H1 (cell line): ENCODE measurements around the gene DOCK10. TPM values are rescaled to one million over a fixed set of nuclear protein-coding genes. Genes with fewer than 3 reads are reported as not detected.

Experiments
- CTCF ChIA-PET: fragments of 300-600 bp; sonication (Branson Sonifier 250); formaldehyde crosslinking; loops from one replicate; lab custom pipeline; 2021; ENCODE audit not compliant: partially characterized antibody; lab: Charles Lee
- POLR2A ChIA-PET: fragments of 300-600 bp; sonication (Branson Sonifier 250); formaldehyde crosslinking; loops from one replicate; lab custom pipeline; 2021; ENCODE audit warnings: inconsistent platforms; ENCODE audit not compliant: partially characterized antibody; lab: Charles Lee
- DNase-seq, 2 experiments: peaks; one replicate each; pipeline versions ENCODE4 v3.0.0 to v3.0.0-alpha.2; 2010 to 2022; ENCODE audit warnings: low spot score in 2 of 2, low read depth in 1 of 2, mixed read lengths in 1 of 2
- FAIRE-seq: peaks from 2 replicates; lab custom pipeline; 2011; peaks lifted over from hg19 to GRCh38; lab: Jason Lieb, UNC
- H2AFZ ChIP-seq: 2 replicates; pipeline ENCODE4 v1.8.1; 2012; ENCODE audit warnings: low read length, inconsistent platforms
- H2AK5ac ChIP-seq: 2 replicates; pipeline ENCODE4 v1.6.1; 2013; ENCODE audit warnings: low read depth, low read length
- H2BK120ac ChIP-seq: replicated peaks from 2 replicates; pipeline ENCODE3; 2013; ENCODE audit warnings: low read depth, low read length, inconsistent platforms
- H2BK12ac ChIP-seq: 2 replicates; pipeline ENCODE4 v1.6.1; 2013; ENCODE audit warnings: low read depth, low read length
- H2BK15ac ChIP-seq: 2 replicates; pipeline ENCODE4 v1.6.1; 2013; ENCODE audit warnings: low read length
- H2BK20ac ChIP-seq: 2 replicates; pipeline ENCODE4 v1.6.1; 2013; ENCODE audit warnings: low read length
- H2BK5ac ChIP-seq: 2 replicates; pipeline ENCODE4 v1.6.1; 2013; ENCODE audit warnings: low read depth, low read length
- H3K14ac ChIP-seq: 2 replicates; pipeline ENCODE4 v1.6.1; 2013; ENCODE audit warnings: inconsistent platforms; ENCODE audit not compliant: insufficient read length
- H3K18ac ChIP-seq: 2 replicates; pipeline ENCODE4 v1.6.1; 2013; ENCODE audit warnings: low read length; ENCODE audit errors: extremely low read depth
- H3K23ac ChIP-seq: 2 replicates; pipeline ENCODE4 v1.6.1; 2013; ENCODE audit warnings: inconsistent platforms; ENCODE audit not compliant: insufficient read length
- H3K23me2 ChIP-seq: 2 replicates; pipeline ENCODE4 v1.6.1; 2013; ENCODE audit warnings: low read depth, low read length
- H3K27ac ChIP-seq: 2 replicates; pipeline ENCODE4 v1.6.1; 2011; ENCODE audit warnings: low read depth, low read length, inconsistent platforms
- H3K27me3 ChIP-seq, 4 experiments: replicated peaks in 1 of 4; 1 replicate in 1 of 4; 2 replicates in 3 of 4; pipeline versions ENCODE4 v1.6.1 to v1.8.1; 2011 to 2013; ENCODE audit warnings: low read length in 3 of 4, mild to moderate bottlenecking in 3 of 4, inconsistent platforms in 2 of 4, mixed read lengths in 2 of 4, moderate library complexity in 1 of 4; ENCODE audit not compliant: control insufficient read depth in 3 of 4, insufficient read depth in 3 of 4; ENCODE audit errors: extremely low read depth in 1 of 4
- H3K36me3 ChIP-seq, 4 experiments: 2 replicates each; pipeline versions ENCODE4 v1.6.1 to v1.8.1; 2011 to 2013; ENCODE audit warnings: mild to moderate bottlenecking in 4 of 4, low read length in 3 of 4, moderate library complexity in 2 of 4, control low read depth in 1 of 4, inconsistent platforms in 1 of 4; ENCODE audit not compliant: insufficient read depth in 4 of 4, control insufficient read depth in 2 of 4
- H3K4ac ChIP-seq: replicated peaks from 2 replicates; pipeline ENCODE3; 2013; ENCODE audit warnings: low read length, low read depth, mixed read lengths, inconsistent platforms; ENCODE audit not compliant: insufficient read length
- H3K4me1 ChIP-seq, 4 experiments: replicated peaks in 1 of 4; 1 replicate in 1 of 4; 2 replicates in 3 of 4; pipeline versions ENCODE4 v1.6.1 to v1.8.1; 2011 to 2013; ENCODE audit warnings: low read length in 3 of 4, inconsistent platforms in 2 of 4, mixed read lengths in 1 of 4; ENCODE audit not compliant: insufficient read depth in 4 of 4, control insufficient read depth in 3 of 4
- H3K4me2 ChIP-seq, 2 experiments: 2 replicates each; pipeline versions ENCODE4 v1.6.1 to v1.8.1; 2011 to 2013; ENCODE audit warnings: low read depth in 2 of 2, low read length in 2 of 2, control low read depth in 1 of 2, inconsistent platforms in 1 of 2, mild to moderate bottlenecking in 1 of 2; ENCODE audit not compliant: insufficient read depth in 1 of 2
- H3K4me3 ChIP-seq, 4 experiments: fragments of 200-600, 300-600 bp in 1 of 4; sonication (generic), shearing (Covaris generic), sonication (Bioruptor Twin) in 1 of 4; 2 replicates each; pipeline versions ENCODE4 v1.5.1 to v1.8.1; 2011 to 2016; ENCODE audit warnings: low read length in 4 of 4, low read depth in 3 of 4, control low read depth in 2 of 4, inconsistent platforms in 2 of 4, mild to moderate bottlenecking in 2 of 4, mixed read lengths in 1 of 4, moderate library complexity in 1 of 4; ENCODE audit not compliant: insufficient read depth in 2 of 4; ENCODE audit errors: extremely low read depth in 1 of 4
- H3K56ac ChIP-seq: replicated peaks from 2 replicates; pipeline ENCODE3; 2013; ENCODE audit warnings: low read depth, mild to moderate bottlenecking, mixed read lengths, low read length, inconsistent platforms; ENCODE audit not compliant: insufficient read length
- H3K79me1 ChIP-seq: 2 replicates; pipeline ENCODE4 v1.6.1; 2013; ENCODE audit warnings: low read depth, low read length, control low read depth
- H3K79me2 ChIP-seq, 2 experiments: 2 replicates each; pipeline versions ENCODE4 v1.6.1 to v1.8.1; 2012 to 2013; ENCODE audit warnings: low read length in 2 of 2, mild to moderate bottlenecking in 2 of 2, inconsistent platforms in 1 of 2; ENCODE audit not compliant: insufficient read depth in 2 of 2, control insufficient read depth in 1 of 2
- H3K9ac ChIP-seq, 4 experiments: replicated peaks in 1 of 4; 1 replicate in 1 of 4; 2 replicates in 3 of 4; pipeline versions ENCODE4 v1.6.1 to v1.8.1; 2011 to 2013; ENCODE audit warnings: low read depth in 3 of 4, low read length in 3 of 4, control low read depth in 2 of 4, mild to moderate bottlenecking in 2 of 4, moderate library complexity in 2 of 4, inconsistent platforms in 1 of 4; ENCODE audit errors: extremely low read depth in 1 of 4
- H3K9me3 ChIP-seq, 2 experiments: 2 replicates each; pipeline versions ENCODE4 v1.6.1 to v1.8.1; 2012 to 2013; ENCODE audit warnings: mild to moderate bottlenecking in 2 of 2, moderate library complexity in 2 of 2, control low read depth in 1 of 2, inconsistent platforms in 1 of 2, low read depth in 1 of 2, low read length in 1 of 2, mixed read lengths in 1 of 2; ENCODE audit not compliant: insufficient read depth in 2 of 2
- H4K20me1 ChIP-seq, 2 experiments: replicated peaks in 1 of 2; 2 replicates each; pipeline versions ENCODE3 to v1.8.1; 2011 to 2013; ENCODE audit warnings: inconsistent platforms in 2 of 2, low read length in 2 of 2, mild to moderate bottlenecking in 1 of 2; ENCODE audit not compliant: insufficient read depth in 2 of 2, control insufficient read depth in 1 of 2
- H4K5ac ChIP-seq: 2 replicates; pipeline ENCODE4 v1.6.1; 2013; ENCODE audit warnings: low read length, low read depth, mixed read lengths, inconsistent platforms; ENCODE audit not compliant: insufficient read length
- H4K8ac ChIP-seq: 2 replicates; pipeline ENCODE4 v1.8.0; 2013; ENCODE audit warnings: mild to moderate bottlenecking, moderate library complexity, low read length, inconsistent platforms; ENCODE audit not compliant: insufficient read depth; ENCODE audit errors: extremely low read depth
- H4K91ac ChIP-seq: replicated peaks from 2 replicates; pipeline ENCODE3; 2013; ENCODE audit warnings: low read length, mixed read lengths, inconsistent platforms; ENCODE audit not compliant: insufficient read length
- BCL11A ChIP-seq, 2 experiments: IDR thresholded peaks; one replicate each; pipeline ENCODE4 v1.6.1; 2011; ENCODE audit warnings: low read depth in 2 of 2, low read length in 2 of 2, mild to moderate bottlenecking in 2 of 2
- EGR1 ChIP-seq: IDR thresholded peaks from 2 replicates; pipeline ENCODE4 v1.6.1; 2011; ENCODE audit warnings: low read depth, low read length, borderline replicate concordance
- HDAC2 ChIP-seq, 2 experiments: fragments of 300-600 bp in 1 of 2; sonication (generic) in 1 of 2; IDR thresholded peaks; 2 replicates each; pipeline ENCODE4 v1.6.1; 2011 to 2012; ENCODE audit warnings: low read depth in 2 of 2, low read length in 2 of 2, mild to moderate bottlenecking in 2 of 2, moderate library complexity in 2 of 2, borderline replicate concordance in 1 of 2, inconsistent platforms in 1 of 2
- PHF8 ChIP-seq: fragments of 200-600 bp; sonication (generic); conservative IDR thresholded peaks from 2 replicates; pipeline ENCODE4 v1.7.1; 2012; ENCODE audit warnings: low read depth, mild to moderate bottlenecking, inconsistent platforms, low read length, moderate library complexity
- POU5F1 ChIP-seq: IDR thresholded peaks from 2 replicates; pipeline ENCODE4 v1.6.1; 2011; ENCODE audit warnings: low read depth, mild to moderate bottlenecking, low read length, moderate library complexity
- RBBP5 ChIP-seq: IDR thresholded peaks from 2 replicates; pipeline ENCODE4 v1.7.1; 2012; ENCODE audit warnings: low read depth, mild to moderate bottlenecking, inconsistent platforms, low read length, moderate library complexity, borderline replicate concordance
- SIX5 ChIP-seq: IDR thresholded peaks from 2 replicates; pipeline ENCODE4 v1.6.1; 2011; ENCODE audit warnings: mild to moderate bottlenecking, low read depth, low read length
- TCF12 ChIP-seq: IDR thresholded peaks from 2 replicates; pipeline ENCODE4 v1.6.1; 2011; ENCODE audit warnings: low read depth, mild to moderate bottlenecking, low read length
- WGBS, 2 experiments: shearing (Covaris generic) in 1 of 2; methylation state at CpG; one replicate each; pipeline versions ENCODE4 v1.1.6 to v1.1.7; 2013 to 2015; ENCODE audit warnings: low lambda C conversion rate in 2 of 2, mixed read lengths in 2 of 2, inconsistent platforms in 1 of 2, low coverage in 1 of 2, missing lambda C conversion rate in 1 of 2; ENCODE audit not compliant: insufficient replicate concordance in 2 of 2, insufficient coverage in 1 of 2, insufficient read length in 1 of 2; ENCODE audit errors: extremely low coverage in 1 of 2, missing lambda C conversion rate in 1 of 2; 5-methylcytosine and 5-hydroxymethylcytosine counted together
- polyA plus RNA-seq, 7 experiments: library from polyadenylated mRNA; depleted of rRNA in 3 of 7; stranded (reverse) in 5 of 7; unstranded in 2 of 7; fragments of >200 nt in 5 of 7; fragments of 200-250 nt in 2 of 7; gene quantifications; 1 replicate in 5 of 7; 2 replicates in 1 of 7; 4 replicates in 1 of 7; pipeline versions ENCODE4 v1.2.1 to v1.2.3, GENCODE V29; 2011 to 2013; ENCODE audit warnings: missing spikeins in 2 of 7, mixed read lengths in 2 of 7
- total RNA-seq: library from RNA; stranded (reverse); fragmentation: NEBNext Ultra II Directional; extraction: Animal tissue kit (Norgen Biotek cat#: 25700); gene quantifications from 2 replicates; pipeline ENCODE4 v1.2.1, GENCODE V29; 2021
- TF ChIP-seq, protein P1 (sequence below): IDR thresholded peaks from 2 replicates; pipeline ENCODE4 v1.6.1; 2012; ENCODE audit warnings: inconsistent platforms

The DOCK10 gene
- total and polyA plus RNA-seq, 2 of the 8 experiments (the other 6 are each of a cell fraction or from before 2014, with no cell fraction given) = 0.33 to 1.6 TPM

- H2BK15ac ChIP-seq = no peak overlapping the region
- H3K9ac ChIP-seq = no peak overlapping the region
- H3K79me1 ChIP-seq = no peaks in the 10 kb centered on the region
- no peak overlapping the region for H3K23ac ChIP-seq
- no peaks in the 10 kb centered on the region for H4K20me1 ChIP-seq
- H2BK5ac ChIP-seq = no peak overlapping the region
- POLR2A ChIA-PET = no interaction called here
- H2AFZ ChIP-seq = no peak overlapping the region
- TF ChIP-seq RBBP5 (no peak), EGR1 (no peak), BCL11A (IDR thresholded peaks at IDR 0.05; ENCODE audit: low read depth in 2 of 2, low read length in 2 of 2) (no peak), SIX5 (no peak), POU5F1 (no peak), TCF12 (no peak), HDAC2 (IDR thresholded peaks at IDR 0.05; ENCODE audit: borderline replicate concordance in 1 of 2, low read depth in 2 of 2, low read length in 2 of 2) (no peak), PHF8 (no peak)
- TF ChIP-seq, protein P1, sequence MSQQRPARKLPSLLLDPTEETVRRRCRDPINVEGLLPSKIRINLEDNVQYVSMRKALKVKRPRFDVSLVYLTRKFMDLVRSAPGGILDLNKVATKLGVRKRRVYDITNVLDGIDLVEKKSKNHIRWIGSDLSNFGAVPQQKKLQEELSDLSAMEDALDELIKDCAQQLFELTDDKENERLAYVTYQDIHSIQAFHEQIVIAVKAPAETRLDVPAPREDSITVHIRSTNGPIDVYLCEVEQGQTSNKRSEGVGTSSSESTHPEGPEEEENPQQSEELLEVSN = no peak
- TF ChIP-seq, all 59 proteins: peak for 0
- Histone ChIP-seq H3K23me2 (peaks cover 7% of the 10 kb centered on the region; the same call in 1 of the 2 replicates), H3K27me3 (peaks cover 17 to 27% (median 26%) of the 10 kb centered on the region in 4 experiments), H4K5ac (no peak overlapping the region), H2AK5ac (no peak overlapping the region), H2BK120ac (no peak overlapping the region), H3K18ac (no peak overlapping the region), H3K9me3 (no peaks in the 10 kb centered on the region), H3K27ac (no peak overlapping the region), H3K36me3 (no peaks in the 10 kb centered on the region; a peak in 1 of 8 replicates), H4K8ac (no peak overlapping the region), H3K4me2 (no peak overlapping the region), H2BK20ac (no peak overlapping the region), H3K79me2 (no peaks in the 10 kb centered on the region), H3K14ac (no peak overlapping the region), H3K4ac (no peak overlapping the region), H3K4me1 (peaks cover 0 to 5% (median 2%) of the 10 kb centered on the region in 4 experiments; a peak in 2 of 7 replicates), H2BK12ac (no peak overlapping the region), H3K56ac (no peak overlapping the region), H3K4me3 (no peak overlapping the region), H4K91ac (no peak overlapping the region)
- DNase-seq (no peak), FAIRE-seq (no peak)
- CTCF ChIA-PET = interaction anchor here (0.6 to 1.5 kb wide), 2 partner anchors 29 to 375 kb away, joined by 3 to 7 read pairs; no protein-coding TSS in a partner anchor
- WGBS, 2 experiments = 82% methylated on average over 3 of the region's 3 CpGs; no CpG with 5 or more reads in 1 of the 2 experiments
Measured at GRCh38 chr2:225038231-225038523, 4.1 kb downstream of the DOCK10 start.
